IPS-20b (cell line): ENCODE data around the gene TTC28.

Experiments used
- H3K27ac ChIP-seq: one replicate; pipeline ENCODE4 v1.5.1; 2013; ENCODE audit warnings: low read length
- H3K27me3 ChIP-seq: 2 replicates; pipeline ENCODE4 v1.6.1; 2013; ENCODE audit warnings: mild to moderate bottlenecking, low read length, inconsistent platforms; ENCODE audit not compliant: insufficient read depth
- H3K36me3 ChIP-seq: 2 replicates; pipeline ENCODE4 v1.6.1; 2013; ENCODE audit warnings: low read depth, mild to moderate bottlenecking, inconsistent platforms, low read length, moderate library complexity; ENCODE audit not compliant: insufficient read depth
- H3K4me1 ChIP-seq: 2 replicates; pipeline ENCODE4 v1.6.1; 2013; ENCODE audit warnings: mild to moderate bottlenecking, control low read depth, inconsistent platforms, low read length, moderate library complexity; ENCODE audit not compliant: insufficient read depth
- H3K4me3 ChIP-seq: 2 replicates; pipeline ENCODE4 v1.5.1; 2013; ENCODE audit warnings: mild to moderate bottlenecking, low read length, inconsistent platforms
- H3K9ac ChIP-seq: 2 replicates; pipeline ENCODE4 v1.6.1; 2013; ENCODE audit warnings: low read depth, mild to moderate bottlenecking, inconsistent platforms, low read length, moderate library complexity
- H3K9me3 ChIP-seq: 2 replicates; pipeline ENCODE4 v1.6.1; 2013; ENCODE audit warnings: mild to moderate bottlenecking, low read depth, low read length, inconsistent platforms; ENCODE audit not compliant: insufficient read depth

Gene TTC28

DNA sequence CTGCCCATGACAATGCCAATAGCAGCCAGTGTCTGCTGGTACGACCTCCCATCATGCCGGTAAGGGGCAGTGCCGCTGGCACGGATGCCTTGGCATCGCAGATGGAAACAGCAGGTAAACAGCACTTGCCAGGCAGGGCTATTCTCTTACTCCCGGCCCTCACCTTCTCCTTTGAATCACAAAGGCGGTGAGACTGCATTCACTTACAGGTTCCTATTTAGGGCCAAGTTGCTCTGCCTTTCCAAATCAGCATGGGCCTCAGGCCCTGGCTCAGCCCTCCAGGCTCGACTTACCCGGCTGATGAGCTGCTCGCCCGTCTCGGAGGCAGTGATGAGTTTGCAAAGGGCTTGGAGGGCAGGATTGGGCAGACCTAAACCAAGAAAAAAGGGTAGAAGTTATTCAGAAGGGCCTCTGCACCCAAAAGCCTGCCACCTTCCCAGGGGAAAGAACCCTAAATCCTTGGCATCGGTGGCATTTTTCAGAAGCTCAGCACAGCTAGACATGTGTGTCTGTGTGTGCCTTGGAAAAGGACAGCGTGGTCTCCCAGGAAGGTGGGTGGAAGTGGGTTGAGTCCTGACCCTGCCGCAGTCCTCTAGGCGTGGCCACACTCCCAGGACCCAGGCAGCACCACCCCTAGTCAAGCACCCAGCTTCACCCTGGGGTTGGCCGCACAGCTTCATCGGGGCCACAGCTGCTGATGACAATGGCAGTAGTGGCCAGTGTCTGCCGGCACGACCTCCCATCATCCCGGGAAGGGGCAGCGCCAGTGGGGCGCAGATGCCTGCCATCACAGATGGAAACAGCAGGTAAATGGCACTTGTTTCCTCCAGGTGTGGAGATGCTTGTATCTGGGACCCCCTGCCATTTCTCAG lies 687.1 kb downstream of the TTC28 start:
- H3K4me3 ChIP-seq = no peak overlapping the region
- no peaks in the 10 kb centered on the region for H3K36me3 ChIP-seq
- H3K9me3 ChIP-seq = no peaks in the 10 kb centered on the region
- H3K9ac ChIP-seq = no peak overlapping the region
- H3K4me1 ChIP-seq = peaks cover 9% of the 10 kb centered on the region; the same call in 1 of the 2 replicates
- no peaks in the 10 kb centered on the region for H3K27me3 ChIP-seq
- no peak overlapping the region for H3K27ac ChIP-seq

DNA sequence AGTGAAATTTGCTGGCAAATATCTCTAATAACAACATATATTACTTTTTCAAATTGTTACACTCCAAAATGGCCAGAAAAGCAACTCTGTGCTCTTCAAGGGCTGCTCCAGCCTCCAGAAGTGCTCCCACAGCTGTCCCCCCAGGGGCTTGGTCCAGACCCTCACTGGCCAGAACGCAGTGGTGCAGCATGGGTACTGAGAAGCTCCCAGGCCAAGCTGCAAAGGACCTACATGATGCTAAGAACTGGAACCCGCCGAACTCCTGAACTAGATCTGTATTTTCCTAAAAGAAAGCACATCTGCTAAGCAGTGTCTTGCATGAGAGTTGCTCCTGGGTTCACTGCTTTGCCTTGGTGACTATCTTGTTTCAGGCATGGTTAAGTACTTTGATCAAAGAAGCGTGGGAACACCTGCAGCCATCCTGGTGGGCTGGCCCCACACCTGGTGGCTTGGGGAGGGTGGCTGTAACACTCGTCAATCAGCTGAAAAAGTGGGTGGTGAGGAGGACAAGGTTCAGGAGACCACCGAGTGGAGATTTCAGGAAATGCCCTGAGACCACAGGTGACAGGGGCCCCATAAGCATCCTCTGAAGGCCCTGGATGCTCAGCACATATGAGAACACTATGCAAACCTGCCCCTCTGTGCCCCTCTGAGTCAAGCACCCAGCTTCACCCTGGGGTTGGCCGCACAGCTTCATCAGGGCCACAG lies 687.9 kb downstream of the TTC28 start:
- no peak overlapping the region for H3K27ac ChIP-seq
- H3K9ac ChIP-seq = no peak overlapping the region
- H3K27me3 ChIP-seq = no peaks in the 10 kb centered on the region
- H3K4me1 ChIP-seq = peaks cover 9% of the 10 kb centered on the region; the same call in 1 of the 2 replicates
- 0 out of 2 replicates have a peak, but pooled peaks cover 4% of the 10 kb centered on the region for H3K36me3 ChIP-seq
- H3K9me3 ChIP-seq = no peaks in the 10 kb centered on the region
- H3K4me3 ChIP-seq = no peak overlapping the region

DNA sequence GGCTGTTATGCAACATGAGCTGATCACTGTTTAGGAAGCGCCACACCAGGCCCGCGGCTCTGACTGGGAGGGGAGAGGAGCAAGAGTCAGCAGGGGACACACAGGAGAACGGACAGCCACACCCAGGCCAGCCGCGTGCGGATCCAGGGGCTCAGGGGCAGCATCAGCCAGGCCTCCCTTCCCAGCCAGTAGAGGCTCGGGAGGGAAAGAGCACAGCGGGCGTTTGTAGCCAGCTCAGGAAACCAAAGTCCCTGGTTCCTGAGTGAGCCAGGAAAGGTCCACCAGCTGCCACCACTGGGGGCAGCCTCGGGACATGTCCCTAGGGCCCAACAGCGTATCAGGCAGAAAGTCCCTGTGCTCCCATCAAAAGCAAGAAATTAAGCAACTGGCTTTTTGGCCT lies 688.8 kb downstream of the TTC28 start:
- Histone ChIP-seq H3K4me1 (peaks cover 9% of the 10 kb centered on the region; the same call in 1 of the 2 replicates), H3K4me3 (no peak overlapping the region), H3K27me3 (no peaks in the 10 kb centered on the region), H3K9ac (no peak overlapping the region), H3K27ac (no peak overlapping the region), H3K36me3 (0 out of 2 replicates have a peak, but pooled peaks cover 6% of the 10 kb centered on the region), H3K9me3 (no peaks in the 10 kb centered on the region)

DNA sequence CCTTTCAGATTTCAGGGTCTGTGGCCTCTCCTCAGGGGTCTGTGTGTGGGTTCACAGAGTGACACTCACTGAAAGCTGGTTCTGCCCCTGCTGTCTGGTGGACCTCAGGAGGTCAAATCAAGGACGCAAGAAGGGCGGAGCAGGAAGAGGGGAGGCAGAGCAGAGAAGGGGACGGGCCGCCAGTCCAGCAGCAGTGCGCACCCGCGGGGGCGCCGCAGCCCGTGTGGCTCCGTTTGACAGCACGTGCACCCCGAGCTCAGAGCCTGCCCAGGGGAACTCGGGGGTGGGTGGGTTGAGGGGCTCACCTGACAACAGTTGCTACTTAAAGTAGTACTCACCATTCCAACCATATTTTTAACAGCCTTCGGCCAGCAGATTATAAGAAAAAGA lies 689.2 kb downstream of the TTC28 start:
- H3K4me1 ChIP-seq = peaks cover 9% of the 10 kb centered on the region; the same call in 1 of the 2 replicates
- H3K9me3 ChIP-seq = no peaks in the 10 kb centered on the region
- no peaks in the 10 kb centered on the region for H3K27me3 ChIP-seq
- no peak overlapping the region for H3K27ac ChIP-seq
- no peak overlapping the region for H3K4me3 ChIP-seq
- H3K36me3 ChIP-seq = 0 out of 2 replicates have a peak, but pooled peaks cover 6% of the 10 kb centered on the region
- no peak overlapping the region for H3K9ac ChIP-seq

DNA sequence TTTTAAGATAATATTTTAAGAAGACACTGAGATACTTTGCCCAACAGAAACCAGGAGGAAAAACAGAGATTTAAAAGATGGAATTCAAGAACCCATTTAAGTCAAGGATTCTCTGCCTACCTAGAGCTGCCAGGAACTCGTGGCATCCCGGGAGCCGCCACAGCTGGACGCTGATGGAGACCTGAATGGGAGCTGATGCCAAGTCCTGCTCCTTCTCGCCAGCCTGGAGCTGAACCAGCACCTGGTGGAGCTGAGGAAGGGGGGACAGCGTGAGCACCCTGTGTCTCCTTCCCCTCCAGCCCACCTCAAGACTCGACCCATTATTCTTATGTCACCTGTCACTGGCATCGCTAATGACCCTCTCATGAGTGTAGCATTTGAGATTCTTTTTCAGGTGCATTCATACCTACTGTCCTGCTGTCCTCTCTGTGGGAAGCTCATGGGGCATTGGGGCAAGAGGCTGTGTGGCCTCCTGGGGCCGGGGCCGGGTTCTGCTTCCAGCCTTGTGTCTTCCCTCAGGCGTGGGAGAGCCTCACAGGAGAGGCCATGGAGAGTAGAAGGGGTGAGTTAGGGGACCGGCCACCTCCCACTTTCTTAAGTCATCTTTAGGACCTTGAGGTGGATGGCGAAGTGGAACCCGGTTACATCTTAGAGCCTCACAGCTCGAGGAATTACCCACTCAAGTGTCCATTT lies 689.7 kb downstream of the TTC28 start:
- H3K9me3 ChIP-seq = no peaks in the 10 kb centered on the region
- no peaks in the 10 kb centered on the region for H3K27me3 ChIP-seq
- H3K27ac ChIP-seq = no peak overlapping the region
- 0 out of 2 replicates have a peak, but pooled peaks cover 6% of the 10 kb centered on the region for H3K36me3 ChIP-seq
- no peak overlapping the region for H3K9ac ChIP-seq
- no peak overlapping the region for H3K4me3 ChIP-seq
- H3K4me1 ChIP-seq = peaks cover 9% of the 10 kb centered on the region; the same call in 1 of the 2 replicates

DNA sequence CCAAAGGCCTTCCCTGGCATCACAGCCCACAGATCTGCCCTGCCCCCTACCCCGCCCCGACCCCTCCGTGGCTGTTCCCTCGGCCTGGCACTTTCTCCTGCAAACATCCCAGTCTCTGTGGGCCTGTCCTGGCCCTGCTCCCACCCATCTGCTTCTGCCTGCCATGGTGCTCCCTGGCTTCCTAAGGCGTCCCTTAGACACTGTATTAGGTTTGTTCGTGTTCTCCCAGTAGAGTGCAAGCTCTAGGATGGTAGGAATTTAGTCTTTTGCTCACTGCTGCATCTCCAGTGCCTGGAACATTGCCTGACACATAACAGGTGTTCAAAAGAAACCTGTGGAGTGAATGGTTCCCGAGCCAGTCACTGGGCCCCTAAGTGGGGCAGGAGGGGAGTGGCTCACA lies 690.9 kb downstream of the TTC28 start:
- H3K27ac ChIP-seq = no peak overlapping the region

DNA sequence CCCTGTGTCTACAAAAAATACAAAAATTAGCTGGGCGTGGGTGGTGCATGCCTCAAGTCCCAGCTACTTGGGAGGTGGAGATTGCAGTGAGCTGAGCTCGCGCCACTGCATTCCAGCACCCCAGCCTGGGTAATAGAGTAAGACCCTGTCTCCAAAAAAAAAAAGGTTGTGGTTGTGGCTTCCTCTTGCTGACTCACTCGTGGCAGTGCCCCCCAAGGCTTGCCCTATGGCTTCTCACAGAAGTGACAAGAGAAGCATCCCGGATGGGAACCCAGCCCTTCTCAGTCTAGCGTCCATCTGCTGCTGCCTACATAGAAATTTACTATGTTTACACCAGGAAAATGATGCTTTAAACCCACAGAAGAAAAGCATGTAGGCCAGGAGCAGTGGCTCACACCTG lies 692.1 kb downstream of the TTC28 start:
- Histone ChIP-seq H3K27me3 (no peaks in the 10 kb centered on the region), H3K4me3 (no peak overlapping the region), H3K9me3 (no peaks in the 10 kb centered on the region), H3K27ac (no peak overlapping the region), H3K4me1 (peaks cover 9% of the 10 kb centered on the region; the same call in 1 of the 2 replicates), H3K36me3 (0 out of 2 replicates have a peak, but pooled peaks cover 6% of the 10 kb centered on the region), H3K9ac (no peak overlapping the region)

More for the DNA sequence above, 690.9 kb downstream of the TTC28 start:
- Histone ChIP-seq H3K9ac (no peak overlapping the region), H3K36me3 (0 out of 2 replicates have a peak, but pooled peaks cover 6% of the 10 kb centered on the region), H3K27me3 (no peaks in the 10 kb centered on the region), H3K4me1 (peaks cover 9% of the 10 kb centered on the region; the same call in 1 of the 2 replicates), H3K9me3 (no peaks in the 10 kb centered on the region), H3K4me3 (no peak overlapping the region)

DNA sequence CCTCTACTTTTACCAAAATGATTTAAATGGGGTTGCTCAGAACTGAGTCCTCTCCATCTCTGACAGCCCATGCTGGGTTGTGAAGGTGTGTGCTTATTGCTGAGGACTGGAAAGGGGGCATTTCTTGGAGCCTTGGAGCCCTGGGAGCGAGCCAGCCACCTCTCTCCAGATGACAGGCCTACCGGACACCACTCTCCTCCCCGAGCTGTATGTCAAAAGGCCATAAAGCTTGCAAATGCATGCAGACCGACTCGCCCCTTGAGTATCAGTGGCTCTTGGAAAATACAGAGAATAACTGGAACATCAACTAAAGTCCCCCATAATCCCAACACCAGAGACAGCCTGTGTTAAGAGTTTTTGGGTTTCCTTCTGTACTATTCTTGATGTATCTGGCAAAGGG lies 692.7 kb downstream of the TTC28 start:
- H3K27me3 ChIP-seq = no peaks in the 10 kb centered on the region
- H3K4me1 ChIP-seq = peaks cover 9% of the 10 kb centered on the region; the same call in 1 of the 2 replicates
- H3K9me3 ChIP-seq = no peaks in the 10 kb centered on the region
- H3K27ac ChIP-seq = no peak overlapping the region
- H3K36me3 ChIP-seq = 0 out of 2 replicates have a peak, but pooled peaks cover 6% of the 10 kb centered on the region
- H3K9ac ChIP-seq = no peak overlapping the region
- no peak overlapping the region for H3K4me3 ChIP-seq

DNA sequence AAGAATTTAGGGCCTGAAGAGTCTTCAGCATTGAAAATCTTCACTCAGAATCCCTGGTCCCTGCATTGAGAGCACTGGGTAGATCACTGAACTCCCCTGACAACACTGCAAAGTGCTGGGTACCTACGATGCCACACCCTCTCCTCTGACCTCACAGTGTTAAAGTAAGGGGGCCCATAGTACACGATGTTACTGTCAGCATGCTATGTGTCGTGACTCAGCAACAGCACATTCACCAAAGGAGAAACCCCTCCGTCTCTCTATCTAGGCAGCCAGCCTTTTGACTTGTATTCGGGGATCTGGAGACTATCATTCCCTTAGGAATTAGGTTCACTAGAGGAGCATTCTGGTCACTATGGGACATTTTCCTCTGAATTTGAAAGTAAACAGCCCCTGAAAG lies 693.2 kb downstream of the TTC28 start:
- Histone ChIP-seq H3K4me3 (no peak overlapping the region), H3K4me1 (peaks cover 5% of the 10 kb centered on the region; the same call in 1 of the 2 replicates), H3K9ac (no peak overlapping the region), H3K27me3 (no peaks in the 10 kb centered on the region), H3K36me3 (0 out of 2 replicates have a peak, but pooled peaks cover 6% of the 10 kb centered on the region), H3K27ac (no peak overlapping the region), H3K9me3 (no peaks in the 10 kb centered on the region)

DNA sequence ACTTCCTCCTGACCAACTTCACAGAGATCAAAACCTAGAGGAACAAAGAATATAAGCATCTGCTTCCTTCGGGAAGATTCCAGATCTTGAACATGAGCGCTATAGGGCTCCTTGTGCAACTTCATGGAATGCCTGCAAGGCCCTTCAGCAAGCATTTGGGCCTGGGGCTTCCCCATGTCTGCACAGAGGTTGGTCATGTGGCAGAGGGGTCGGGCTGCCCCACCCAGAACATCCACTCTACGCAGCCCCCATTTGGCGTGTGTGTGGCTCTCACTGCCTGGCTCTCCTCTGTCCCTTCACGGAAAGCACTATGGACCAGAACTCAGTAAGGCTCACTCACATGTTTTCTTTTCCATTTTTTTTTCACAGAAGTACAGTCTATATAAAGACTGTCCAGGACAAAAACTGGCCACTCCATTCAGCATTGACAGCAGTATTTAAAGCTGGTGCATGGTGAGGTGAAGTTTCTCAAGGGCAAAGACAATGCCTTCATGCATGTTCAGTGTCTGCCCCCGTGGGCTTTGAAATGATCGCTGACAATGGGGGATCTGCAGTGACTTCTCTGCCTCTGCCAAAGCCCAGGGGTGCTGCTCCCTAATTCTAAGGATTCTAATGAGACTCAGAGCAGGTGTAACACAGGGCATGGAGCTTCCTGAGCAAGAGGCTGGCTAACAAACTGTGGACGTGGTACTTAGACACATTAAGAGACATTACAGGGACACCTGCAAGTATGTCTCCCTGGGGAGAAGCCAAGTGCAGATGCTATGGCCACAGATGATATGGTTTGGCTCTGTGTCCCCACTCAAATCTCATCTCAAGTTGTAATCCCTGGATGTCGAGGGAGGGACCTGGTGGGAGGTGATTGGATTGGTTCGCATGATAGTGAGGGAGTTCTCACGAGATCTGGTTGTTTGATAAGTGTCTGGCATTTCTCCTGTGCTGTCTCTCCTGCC lies 694.0 kb downstream of the TTC28 start:
- no peak overlapping the region for H3K9ac ChIP-seq
- H3K27ac ChIP-seq = no peak overlapping the region
- H3K9me3 ChIP-seq = no peaks in the 10 kb centered on the region
- H3K4me1 ChIP-seq = peaks cover 4% of the 10 kb centered on the region; the same call in 1 of the 2 replicates
- 0 out of 2 replicates have a peak, but pooled peaks cover 6% of the 10 kb centered on the region for H3K36me3 ChIP-seq
- no peak overlapping the region for H3K4me3 ChIP-seq
- no peaks in the 10 kb centered on the region for H3K27me3 ChIP-seq
